SK-N-SH (cell line): ENCODE results near the gene UGT2A3. TPM values are rescaled to one million over a fixed set of nuclear protein-coding genes. Genes with fewer than 3 reads are reported as not detected.

Source experiments
- CTCF ChIA-PET: fragments of 300-600, 350-600 bp; formaldehyde crosslinking; extraction: SDS; loops from one replicate; lab custom pipeline; 2021; lab: Yijun Ruan, JAX
- POLR2A ChIA-PET: fragments of 350-600 bp; sonication (Branson Sonifier 250); formaldehyde crosslinking; extraction: SDS; loops from one replicate; lab custom pipeline; 2020; ENCODE audit warnings: antibody characterized with exemption, inconsistent platforms; lab: Yijun Ruan, JAX
- DNase-seq: peaks from one replicate; pipeline ENCODE4 v3.0.0; 2012
- H2AFZ ChIP-seq: fragments of 200-600 bp; sonication (generic); 2 replicates; pipeline ENCODE4 v1.8.1; 2016; ENCODE audit warnings: antibody characterized with exemption, mild to moderate bottlenecking, low read depth
- H3F3A ChIP-seq: fragments of 200-600 bp; sonication (generic); replicated peaks from 2 replicates; pipeline ENCODE3; 2016; ENCODE audit warnings: antibody characterized with exemption, mild to moderate bottlenecking; ENCODE audit not compliant: insufficient read depth
- H3K27ac ChIP-seq, 2 experiments: fragments of 200-500 bp in 1 of 2; fragments of 200-600 bp in 1 of 2; sonication (Bioruptor generic) in 1 of 2; sonication (generic), shearing (Covaris generic) in 1 of 2; 2 replicates each; pipeline versions ENCODE4 v1.5.1 to v1.6.1; 2014 to 2016; ENCODE audit warnings: low read depth in 2 of 2, inconsistent platforms in 1 of 2, low read length in 1 of 2, mild to moderate bottlenecking in 1 of 2, mixed read lengths in 1 of 2
- H3K27me3 ChIP-seq: fragments of 200-600 bp; sonication (generic), shearing (Covaris generic); 2 replicates; pipeline ENCODE4 v1.6.1; 2016; ENCODE audit warnings: mixed run types; ENCODE audit not compliant: insufficient read depth
- H3K36me3 ChIP-seq, 2 experiments: fragments of 200-500 bp in 1 of 2; fragments of 200-600 bp in 1 of 2; sonication (Bioruptor generic) in 1 of 2; sonication (generic) in 1 of 2; replicated peaks in 1 of 2; 2 replicates each; pipeline versions ENCODE3 to v1.5.1; 2014 to 2016; ENCODE audit warnings: low read length in 1 of 2, mild to moderate bottlenecking in 1 of 2; ENCODE audit not compliant: insufficient read depth in 2 of 2, control insufficient read depth in 1 of 2
- H3K4me1 ChIP-seq, 2 experiments: fragments of 200-500 bp in 1 of 2; fragments of 200-600 bp in 1 of 2; sonication (Bioruptor generic) in 1 of 2; sonication (generic), shearing (Covaris generic) in 1 of 2; 2 replicates each; pipeline versions ENCODE4 v1.5.1 to v1.6.1; 2014 to 2016; ENCODE audit warnings: low read depth in 1 of 2, low read length in 1 of 2, mixed run types in 1 of 2; ENCODE audit not compliant: insufficient read depth in 2 of 2, control insufficient read depth in 1 of 2
- H3K4me2 ChIP-seq: fragments of 200-600 bp; sonication (generic), shearing (Covaris generic); 2 replicates; pipeline ENCODE4 v1.6.1; 2017; ENCODE audit warnings: mixed run types
- H3K4me3 ChIP-seq, 2 experiments: fragments of 200-500 bp in 1 of 2; fragments of 200-600 bp in 1 of 2; sonication (Bioruptor generic) in 1 of 2; sonication (generic), shearing (Covaris generic) in 1 of 2; 2 replicates each; pipeline versions ENCODE4 v1.5.1 to v1.8.1; 2014 to 2016; ENCODE audit warnings: low read depth in 2 of 2, inconsistent platforms in 1 of 2, low read length in 1 of 2, mild to moderate bottlenecking in 1 of 2, mixed read lengths in 1 of 2, moderate library complexity in 1 of 2
- H3K79me2 ChIP-seq: fragments of 200-600 bp; sonication (generic); 2 replicates; pipeline ENCODE4 v1.8.1; 2017; ENCODE audit warnings: mild to moderate bottlenecking; ENCODE audit not compliant: insufficient read depth
- H3K9ac ChIP-seq: fragments of 200-600 bp; sonication (generic); 2 replicates; pipeline ENCODE4 v1.6.1; 2017; ENCODE audit warnings: mixed run types
- H3K9me2 ChIP-seq: fragments of 200-600 bp; sonication (generic); 2 replicates; pipeline ENCODE4 v1.6.1; 2017; ENCODE audit warnings: mixed run types
- H3K9me3 ChIP-seq: fragments of 200-600 bp; sonication (generic); 2 replicates; pipeline ENCODE4 v1.6.1; 2017; ENCODE audit warnings: mixed run types, mild to moderate bottlenecking, moderate library complexity
- H4K20me1 ChIP-seq: fragments of 200-600 bp; sonication (generic); 2 replicates; pipeline ENCODE4 v1.6.1; 2017; ENCODE audit warnings: mild to moderate bottlenecking, mixed run types; ENCODE audit not compliant: insufficient read depth
- CHD2 ChIP-seq: fragments of 150-350 bp; IDR thresholded peaks from 2 replicates; pipeline ENCODE4 v1.6.1; 2018; ENCODE audit warnings: low read length; ENCODE audit not compliant: partially characterized antibody
- ELF1 ChIP-seq: IDR thresholded peaks from 2 replicates; pipeline ENCODE4 v1.4.0; 2012
- EP300 ChIP-seq, 2 experiments: IDR thresholded peaks; 2 replicates each; pipeline versions ENCODE4 v1.4.0 to v1.6.1; 2012; ENCODE audit warnings: borderline replicate concordance in 1 of 2, low read depth in 1 of 2, low read length in 1 of 2
- FOSL2 ChIP-seq: IDR thresholded peaks from 2 replicates; pipeline ENCODE4 v1.4.0; 2012; ENCODE audit warnings: low read depth, mild to moderate bottlenecking, moderate library complexity, borderline replicate concordance
- FOXJ3 ChIP-seq: sonication (generic); formaldehyde crosslinking; IDR thresholded peaks from 2 replicates; pipeline ENCODE4 v1.5.1; 2020; ENCODE audit warnings: mild to moderate bottlenecking, missing genetic modification reagents
- FOXM1 ChIP-seq: IDR thresholded peaks from 2 replicates; pipeline ENCODE4 v1.4.0; 2012; ENCODE audit warnings: low read depth, mild to moderate bottlenecking
- GABPA ChIP-seq: IDR thresholded peaks from 2 replicates; pipeline ENCODE4 v1.4.0; 2012; ENCODE audit warnings: low read depth, mild to moderate bottlenecking
- JUND ChIP-seq: IDR thresholded peaks from 2 replicates; pipeline ENCODE4 v1.4.0; 2012
- MAX ChIP-seq: IDR thresholded peaks from 2 replicates; pipeline ENCODE4 v1.4.0; 2012; ENCODE audit warnings: low read depth
- MEF2A ChIP-seq: IDR thresholded peaks from 2 replicates; pipeline ENCODE4 v1.4.0; 2012; ENCODE audit warnings: low read depth, borderline replicate concordance
- MXI1 ChIP-seq: IDR thresholded peaks from 2 replicates; pipeline ENCODE4 v1.6.1; 2012; ENCODE audit warnings: mild to moderate bottlenecking, low read depth, low read length, improper control_type of control experiment
- NFIC ChIP-seq: IDR thresholded peaks from 2 replicates; pipeline ENCODE4 v1.4.0; 2012; ENCODE audit warnings: borderline replicate concordance
- RCOR1 ChIP-seq: fragments of 150-350 bp; IDR thresholded peaks from 2 replicates; pipeline ENCODE4 v1.6.1; 2017; ENCODE audit warnings: antibody characterized with exemption, low read length
- REST ChIP-seq: IDR thresholded peaks from 2 replicates; pipeline ENCODE4 v1.6.1; 2012; ENCODE audit warnings: mild to moderate bottlenecking, low read depth, low read length, moderate library complexity
- RFX5 ChIP-seq: IDR thresholded peaks from 2 replicates; pipeline ENCODE4 v1.6.1; 2012; ENCODE audit warnings: mild to moderate bottlenecking, improper control_type of control experiment, low read length
- SIN3A ChIP-seq: IDR thresholded peaks from 2 replicates; pipeline ENCODE4 v1.6.1; 2012; ENCODE audit warnings: low read depth, mild to moderate bottlenecking, low read length, moderate library complexity, borderline replicate concordance
- TEAD4 ChIP-seq: IDR thresholded peaks from 2 replicates; pipeline ENCODE4 v1.4.0; 2012; ENCODE audit warnings: mild to moderate bottlenecking, borderline replicate concordance; ENCODE audit not compliant: insufficient read depth
- USF1 ChIP-seq: IDR thresholded peaks from 2 replicates; pipeline ENCODE4 v1.4.0; 2012; ENCODE audit warnings: low read depth, borderline replicate concordance
- ZBTB33 ChIP-seq: IDR thresholded peaks from 2 replicates; pipeline ENCODE4 v1.4.0; 2012; ENCODE audit warnings: low read depth, borderline replicate concordance
- WGBS: methylation state at CpG from one replicate; pipeline ENCODE4 v1.1.6; 2017; ENCODE audit warnings: low lambda C conversion rate; 5-methylcytosine and 5-hydroxymethylcytosine counted together
- polyA plus RNA-seq, 3 experiments: library from polyadenylated mRNA; depleted of rRNA; stranded (reverse); fragments of >200 nt; gene quantifications; 2 replicates each; pipeline ENCODE4 v1.2.3, GENCODE V29; 2012
- TF ChIP-seq, protein P1 (sequence below): fragments of 200-600 bp; sonication (generic); IDR thresholded peaks from 2 replicates; pipeline ENCODE4 v1.6.1; 2017; ENCODE audit warnings: antibody characterized with exemption, mild to moderate bottlenecking, moderate library complexity

Gene UGT2A3
- polyA plus RNA-seq, 1 of the 3 experiments (the other 2 are of a cell fraction) = not detected

DNA sequence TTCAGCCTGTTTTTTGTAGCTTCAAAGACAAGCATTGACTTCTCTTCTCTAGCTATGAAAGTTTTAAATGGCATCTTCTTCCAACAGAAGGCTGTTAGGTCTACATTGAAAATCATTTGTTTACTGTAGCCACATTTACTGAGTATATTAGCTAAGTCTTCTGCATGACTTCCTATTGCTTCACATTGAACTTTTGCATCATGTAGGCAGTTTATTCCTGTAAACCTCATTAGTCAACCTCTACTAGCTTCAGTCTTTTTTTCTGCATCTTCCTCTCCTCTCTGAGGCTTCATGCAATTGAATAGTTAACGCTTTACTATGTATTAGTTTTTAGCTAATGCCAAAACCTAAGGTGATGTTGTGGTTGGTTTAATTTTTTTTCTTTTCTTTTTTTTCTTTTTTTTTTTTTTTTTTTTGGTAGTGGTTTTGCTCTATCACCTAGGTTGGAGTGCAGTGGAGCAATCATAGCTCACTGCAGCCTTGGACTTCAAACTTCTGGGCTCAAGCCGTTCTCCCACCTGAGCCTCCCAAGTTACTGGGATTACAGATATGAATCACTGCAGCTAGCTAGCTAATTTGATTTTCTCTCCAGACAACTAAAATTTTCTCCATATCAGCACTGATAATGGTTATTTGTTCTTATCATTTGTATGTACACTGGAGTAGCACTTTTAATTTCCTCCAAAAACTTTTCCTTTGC is 3.4 kb downstream of the UGT2A3 start:
- WGBS = 4% methylated on average over 2 of the region's 2 CpGs

More for the DNA sequence above, 3.4 kb downstream of the UGT2A3 start:
- Histone ChIP-seq H3K4me1 (no peaks in the 10 kb centered on the region), H3K79me2 (no peaks in the 10 kb centered on the region), H3K4me3 (no peak overlapping the region), H3K27ac (no peak overlapping the region), H3K27me3 (no peaks in the 10 kb centered on the region)
- POLR2A ChIA-PET = no interaction called here
- TF ChIP-seq CHD2 = no peak
- TF ChIP-seq NFIC = no peak
- TF ChIP-seq REST = no peak
- TF ChIP-seq JUND = no peak
- no peak for TF ChIP-seq RFX5
- no peak for TF ChIP-seq TEAD4
- no peak for TF ChIP-seq FOXM1
- no peak for TF ChIP-seq USF1
- TF ChIP-seq MEF2A = no peak
- TF ChIP-seq FOSL2 = no peak
- TF ChIP-seq GABPA = no peak
- TF ChIP-seq ELF1 = no peak
- no peak for TF ChIP-seq MAX
- TF ChIP-seq FOXJ3 (CRISPR knock-in tag) = no peak
- no peak for TF ChIP-seq RCOR1
- TF ChIP-seq EP300 (IDR thresholded peaks at IDR 0.05; ENCODE audit: borderline replicate concordance in 1 of 2, low read depth in 1 of 2, low read length in 1 of 2) = no peak
- TF ChIP-seq MXI1 = no peak
- TF ChIP-seq, protein P1, sequence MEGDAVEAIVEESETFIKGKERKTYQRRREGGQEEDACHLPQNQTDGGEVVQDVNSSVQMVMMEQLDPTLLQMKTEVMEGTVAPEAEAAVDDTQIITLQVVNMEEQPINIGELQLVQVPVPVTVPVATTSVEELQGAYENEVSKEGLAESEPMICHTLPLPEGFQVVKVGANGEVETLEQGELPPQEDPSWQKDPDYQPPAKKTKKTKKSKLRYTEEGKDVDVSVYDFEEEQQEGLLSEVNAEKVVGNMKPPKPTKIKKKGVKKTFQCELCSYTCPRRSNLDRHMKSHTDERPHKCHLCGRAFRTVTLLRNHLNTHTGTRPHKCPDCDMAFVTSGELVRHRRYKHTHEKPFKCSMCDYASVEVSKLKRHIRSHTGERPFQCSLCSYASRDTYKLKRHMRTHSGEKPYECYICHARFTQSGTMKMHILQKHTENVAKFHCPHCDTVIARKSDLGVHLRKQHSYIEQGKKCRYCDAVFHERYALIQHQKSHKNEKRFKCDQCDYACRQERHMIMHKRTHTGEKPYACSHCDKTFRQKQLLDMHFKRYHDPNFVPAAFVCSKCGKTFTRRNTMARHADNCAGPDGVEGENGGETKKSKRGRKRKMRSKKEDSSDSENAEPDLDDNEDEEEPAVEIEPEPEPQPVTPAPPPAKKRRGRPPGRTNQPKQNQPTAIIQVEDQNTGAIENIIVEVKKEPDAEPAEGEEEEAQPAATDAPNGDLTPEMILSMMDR = no peak
- TF ChIP-seq SIN3A = no peak
- no peak for TF ChIP-seq ZBTB33
- TF ChIP-seq, all 33 proteins: peak for 0
- Histone ChIP-seq H3F3A (no peaks in the 10 kb centered on the region), H3K9ac (no peak overlapping the region), H2AFZ (no peak overlapping the region), H4K20me1 (no peaks in the 10 kb centered on the region), H3K4me2 (no peak overlapping the region), H3K36me3 (no peaks in the 10 kb centered on the region), H3K9me3 (no peaks in the 10 kb centered on the region), H3K9me2 (no peaks in the 10 kb centered on the region)
- no peak for DNase-seq
- CTCF ChIA-PET = interaction anchor here (0.6 kb wide), 1 partner anchor 16 kb away, joined by 3 read pairs; no protein-coding TSS in a partner anchor
